Stomach (tissue), 4 donors: ENCODE results near the gene RGS6.

Experiments used
- EP300 ChIP-seq: sonication (generic); formaldehyde crosslinking; IDR thresholded peaks from one replicate; pipeline ENCODE4 v1.6.1; 2017; ENCODE audit warnings: antibody characterized with exemption
- TF ChIP-seq, protein P1 (sequence below), 7 experiments: fragments of 450-650 bp in 4 of 7; fragments of 200-600 bp in 3 of 7; sonication (generic) in 3 of 7; IDR thresholded peaks; one replicate each; pipeline ENCODE4 v1.5.1; 2016 to 2019; ENCODE audit warnings: antibody characterized with exemption in 7 of 7, control low read depth in 2 of 7, mild to moderate bottlenecking in 1 of 7

DNA sequence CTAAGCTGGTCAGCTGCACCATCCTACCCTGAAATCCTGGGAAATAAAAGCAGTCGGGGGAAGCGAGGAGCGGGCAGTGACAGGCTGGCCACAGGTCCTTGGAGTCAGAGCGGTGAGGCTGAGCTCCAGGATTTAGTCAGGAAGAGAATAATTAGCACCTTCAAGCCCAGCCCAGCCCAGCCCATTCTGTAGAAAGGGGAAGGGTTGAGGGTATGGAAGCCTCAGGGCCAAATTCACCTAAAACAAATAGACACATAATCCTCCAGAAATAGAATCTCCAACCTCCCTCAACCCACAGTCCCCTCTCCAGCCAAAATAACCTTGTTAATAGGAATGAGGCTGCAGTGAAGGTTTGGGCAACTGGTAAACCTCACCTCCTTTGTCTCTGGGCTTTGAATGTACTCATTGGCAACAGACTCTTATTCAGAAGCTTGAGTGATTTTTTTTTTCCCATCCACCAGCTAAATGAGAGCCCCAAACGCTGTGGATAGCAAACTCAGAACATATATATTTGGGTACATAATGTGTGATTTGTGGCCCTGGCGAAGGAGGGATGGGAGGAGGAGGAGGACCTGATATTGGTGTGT is 627.5 kb downstream of the RGS6 start:
- TF ChIP-seq, protein P1, sequence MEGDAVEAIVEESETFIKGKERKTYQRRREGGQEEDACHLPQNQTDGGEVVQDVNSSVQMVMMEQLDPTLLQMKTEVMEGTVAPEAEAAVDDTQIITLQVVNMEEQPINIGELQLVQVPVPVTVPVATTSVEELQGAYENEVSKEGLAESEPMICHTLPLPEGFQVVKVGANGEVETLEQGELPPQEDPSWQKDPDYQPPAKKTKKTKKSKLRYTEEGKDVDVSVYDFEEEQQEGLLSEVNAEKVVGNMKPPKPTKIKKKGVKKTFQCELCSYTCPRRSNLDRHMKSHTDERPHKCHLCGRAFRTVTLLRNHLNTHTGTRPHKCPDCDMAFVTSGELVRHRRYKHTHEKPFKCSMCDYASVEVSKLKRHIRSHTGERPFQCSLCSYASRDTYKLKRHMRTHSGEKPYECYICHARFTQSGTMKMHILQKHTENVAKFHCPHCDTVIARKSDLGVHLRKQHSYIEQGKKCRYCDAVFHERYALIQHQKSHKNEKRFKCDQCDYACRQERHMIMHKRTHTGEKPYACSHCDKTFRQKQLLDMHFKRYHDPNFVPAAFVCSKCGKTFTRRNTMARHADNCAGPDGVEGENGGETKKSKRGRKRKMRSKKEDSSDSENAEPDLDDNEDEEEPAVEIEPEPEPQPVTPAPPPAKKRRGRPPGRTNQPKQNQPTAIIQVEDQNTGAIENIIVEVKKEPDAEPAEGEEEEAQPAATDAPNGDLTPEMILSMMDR (IDR thresholded peaks at IDR 0.05) = no peak
- no peak for TF ChIP-seq EP300
